NCI-H69 (cell line): Measurements from ENCODE around the gene UNC13B.
"Not testable (repeated sequence)": the region's sequence is repeated elsewhere in the genome, so short reads cannot be mapped to it uniquely, and the experiment has no call there.

ENCODE experiments used
- DNase-seq: peaks from one replicate; lab custom pipeline; 2025; lab: John Stamatoyannopoulos, UW

UNC13B gene

GRCh38 chr9:35163413-35163812 is 1.6 kb downstream of the UNC13B start:
- peak; percentile 33 for DNase-seq

- DNase-seq = peak; percentile 14
Measured at GRCh38 chr9:35164711-35165110, 2.9 kb downstream of the UNC13B start.

GRCh38 chr9:35167429-35167828 is 5.6 kb downstream of the UNC13B start:
- not testable (repeated sequence) for DNase-seq

GRCh38 chr9:35168963-35169362 is 7.2 kb downstream of the UNC13B start:
- peak; percentile 38 for DNase-seq

- peak; percentile 91 for DNase-seq
Measured at GRCh38 chr9:35172878-35173277, 11.1 kb downstream of the UNC13B start.

- no peak for DNase-seq
Measured at GRCh38 chr9:35177520-35177919, 15.7 kb downstream of the UNC13B start.

- peak; percentile 35 for DNase-seq
Measured at GRCh38 chr9:35179347-35180280, 17.8 kb downstream of the UNC13B start.

- no peak for DNase-seq
Measured at GRCh38 chr9:35180801-35181200, 19.0 kb downstream of the UNC13B start.

- DNase-seq = not testable (repeated sequence)
Measured at GRCh38 chr9:35182401-35182800, 20.6 kb downstream of the UNC13B start.

- DNase-seq = not testable (repeated sequence)
Measured at GRCh38 chr9:35182996-35183754, 21.4 kb downstream of the UNC13B start.

- DNase-seq = not testable (repeated sequence)
Measured at GRCh38 chr9:35183755-35184480, 22.1 kb downstream of the UNC13B start.

GRCh38 chr9:35186524-35186923 is 24.7 kb downstream of the UNC13B start:
- DNase-seq = no peak

GRCh38 chr9:35190203-35190602 is 28.4 kb downstream of the UNC13B start:
- DNase-seq = no peak

GRCh38 chr9:35191105-35191504 is 29.3 kb downstream of the UNC13B start:
- DNase-seq = no peak

GRCh38 chr9:35193762-35194161 is 32.0 kb downstream of the UNC13B start:
- DNase-seq = no peak

- no peak for DNase-seq
Measured at GRCh38 chr9:35195683-35196082, 33.9 kb downstream of the UNC13B start.

GRCh38 chr9:35198191-35198590 is 36.4 kb downstream of the UNC13B start:
- DNase-seq = no peak

GRCh38 chr9:35203528-35203927 is 41.7 kb downstream of the UNC13B start:
- peak; percentile 5 for DNase-seq

- no peak for DNase-seq
Measured at GRCh38 chr9:35205340-35205739, 43.5 kb downstream of the UNC13B start.

GRCh38 chr9:35211854-35212253 is 50.0 kb downstream of the UNC13B start:
- no peak for DNase-seq

- no peak for DNase-seq
Measured at GRCh38 chr9:35220659-35221338, 59.0 kb downstream of the UNC13B start.

- DNase-seq = no peak
Measured at GRCh38 chr9:35225677-35226076, 63.9 kb downstream of the UNC13B start.
